GM13976 (cell line): ENCODE results near the gene SLC35A5.
A peak's percentile ranks its signal among the peaks of the same experiment; 100 is the strongest.
"Not testable (repeated sequence)": the region's sequence is repeated elsewhere in the genome, so short reads cannot be mapped to it uniquely, and the experiment has no call there.

Experiments
- DNase-seq: peaks from one replicate; pipeline ENCODE4 v3.0.0; 2012; ENCODE audit warnings: low spot score
- CTCF ChIP-seq: IDR thresholded peaks from 2 replicates; pipeline ENCODE4 v1.5.1; 2012; ENCODE audit warnings: borderline replicate concordance, mild to moderate bottlenecking; ENCODE audit not compliant: insufficient read depth; ENCODE audit errors: extremely low read depth, missing control alignments, control extremely low read depth
- in situ Hi-C: fragments of 300-500 bp; cut with MboI; formaldehyde crosslinking; loops from one replicate; pipeline ENCODE4 v1.12.0; 2022; ENCODE audit warnings: low sequenced_read_pairs, mixed read lengths, inconsistent platforms; ENCODE audit not compliant: unreplicated experiment

SLC35A5 gene

GRCh38 chr3:112560307-112560706, 1.5 kb upstream of the SLC35A5 start:
- no peak for TF ChIP-seq CTCF
- in situ Hi-C loops, result no loop called here
- DNase-seq, result no peak

GRCh38 chr3:112560721-112561483, 943 bp upstream of the SLC35A5 start:
- no peak for TF ChIP-seq CTCF
- in situ Hi-C loops, result no loop called here
- DNase-seq, result peak; percentile 65

GRCh38 chr3:112561484-112561733, 436 bp upstream of the SLC35A5 start:
- TF ChIP-seq CTCF, result no peak
- no peak for DNase-seq
- in situ Hi-C loops, result no loop called here

- DNase-seq, in situ Hi-C loops: not testable (repeated sequence)
These were observed 2.5 kb downstream of the SLC35A5 start for GRCh38 chr3:112564247-112564939.

GRCh38 chr3:112564940-112565305, 3.1 kb downstream of the SLC35A5 start:
- no peak for DNase-seq
- no peak for TF ChIP-seq CTCF
- in situ Hi-C loops, result no loop called here

- no peak for DNase-seq
- in situ Hi-C loops, result no loop called here
These were observed 6.8 kb downstream of the SLC35A5 start for GRCh38 chr3:112568642-112569041.

GRCh38 chr3:112569265-112569664, 7.4 kb downstream of the SLC35A5 start:
- in situ Hi-C loops, result no loop called here
- no peak for TF ChIP-seq CTCF
- DNase-seq, result no peak

More at GRCh38 chr3:112568642-112569041, 6.8 kb downstream of the SLC35A5 start:
- TF ChIP-seq CTCF, result no peak
